CD8-positive, alpha-beta memory T cell (primary cell): ENCODE results near the gene MTERF2. TPM values are rescaled to one million over a fixed set of nuclear protein-coding genes. Genes with fewer than 3 reads are reported as not detected.
A peak's percentile ranks its signal among the peaks of the same experiment; 100 is the strongest.

Experiments
- CTCF ChIA-PET: fragments of 350-600 bp; sonication (Branson Sonifier 250); formaldehyde crosslinking; loops from one replicate; lab custom pipeline; 2021; ENCODE audit warnings: antibody characterized with exemption; lab: Charles Lee
- POLR2A ChIA-PET: fragments of 350-600 bp; sonication (Branson Sonifier 250); formaldehyde crosslinking; loops from one replicate; lab custom pipeline; 2021; ENCODE audit warnings: antibody characterized with exemption; lab: Charles Lee
- DNase-seq, 5 donors: peaks; one replicate each; pipeline versions ENCODE4 v3.0.0 to v3.0.0-alpha.2; 2020 to 2022; ENCODE audit warnings: mixed read lengths in 1 of 5
- H3K27ac ChIP-seq: one replicate; pipeline ENCODE4 v1.7.0; 2013; ENCODE audit warnings: low read depth, mild to moderate bottlenecking, low read length, moderate library complexity
- H3K27me3 ChIP-seq: 2 replicates; pipeline ENCODE4 v1.7.0; 2013; ENCODE audit warnings: low read length, mild to moderate bottlenecking; ENCODE audit not compliant: insufficient read depth, poor library complexity, severe bottlenecking
- H3K36me3 ChIP-seq: 2 replicates; pipeline ENCODE4 v1.7.0; 2013; ENCODE audit warnings: mild to moderate bottlenecking, low read length, moderate library complexity; ENCODE audit not compliant: insufficient read depth
- H3K4me1 ChIP-seq: 2 replicates; pipeline ENCODE4 v1.7.0; 2013; ENCODE audit warnings: mild to moderate bottlenecking, low read length, moderate library complexity; ENCODE audit not compliant: insufficient read depth
- H3K4me3 ChIP-seq: 2 replicates; pipeline ENCODE4 v1.7.0; 2013; ENCODE audit warnings: mild to moderate bottlenecking, low read length
- H3K9me3 ChIP-seq: 2 replicates; pipeline ENCODE4 v1.7.0; 2013; ENCODE audit warnings: mild to moderate bottlenecking, low read length
- H3K27ac Mint-ChIP-seq, 8 donors: one replicate each; pipeline ENCODE4 v1.8.0; 2020 to 2021; ENCODE audit warnings: mixed read lengths in 8 of 8, mild to moderate bottlenecking in 6 of 8, inconsistent platforms in 3 of 8, moderate library complexity in 3 of 8
- H3K27me3 Mint-ChIP-seq, 2 donors: one replicate each; pipeline ENCODE4 v1.8.0; 2020 to 2021; ENCODE audit warnings: mixed read lengths in 2 of 2, mild to moderate bottlenecking in 1 of 2, moderate library complexity in 1 of 2
- H3K36me3 Mint-ChIP-seq, 3 donors: one replicate each; pipeline ENCODE4 v1.8.0; 2020 to 2021; ENCODE audit warnings: mixed read lengths in 3 of 3, inconsistent platforms in 1 of 3, mild to moderate bottlenecking in 1 of 3
- H3K4me1 Mint-ChIP-seq, 3 donors: one replicate each; pipeline ENCODE4 v1.8.0; 2020 to 2021; ENCODE audit warnings: mixed read lengths in 3 of 3, inconsistent platforms in 1 of 3, mild to moderate bottlenecking in 1 of 3
- H3K4me3 Mint-ChIP-seq, 7 donors: one replicate each; pipeline ENCODE4 v1.8.0; 2020 to 2021; ENCODE audit warnings: mixed read lengths in 7 of 7, mild to moderate bottlenecking in 6 of 7, moderate library complexity in 4 of 7, inconsistent platforms in 2 of 7
- H3K9me3 Mint-ChIP-seq, 5 donors: one replicate each; pipeline ENCODE4 v1.8.0; 2020 to 2022; ENCODE audit warnings: mixed read lengths in 5 of 5, mild to moderate bottlenecking in 3 of 5, moderate library complexity in 2 of 5, inconsistent platforms in 1 of 5
- polyA plus RNA-seq: library from polyadenylated mRNA; unstranded; fragments of 300-500 nt; fragmentation: Illumina TruSeq; gene quantifications from one replicate; pipeline ENCODE4 v1.2.3, GENCODE V29; 2021
- total RNA-seq, 2 experiments: library from RNA; stranded (reverse); gene quantifications; one replicate each; pipeline ENCODE4 v1.2.3, GENCODE V29; 2021

Gene MTERF2
- total and polyA plus RNA-seq, 3 experiments from 2014 or later = 4.6 to 6.4 (median 4.9) TPM

- Mint-ChIP-seq H3K4me3 (no peak overlapping the region), H3K4me1 (peaks cover 2 to 13% (median 11%) of the 10 kb centered on the region in 3 donors), H3K9me3 (no peaks in the 10 kb centered on the region), H3K27ac (peak overlapping the region in 1 of 8 donors; percentile 36), H3K36me3 (peaks cover 0 to 33% (median 7%) of the 10 kb centered on the region in 3 donors), H3K27me3 (no peaks in the 10 kb centered on the region)
- no peaks in the 10 kb centered on the region for H3K27me3 ChIP-seq
- no peaks in the 10 kb centered on the region for H3K4me1 ChIP-seq
- H3K9me3 ChIP-seq = no peaks in the 10 kb centered on the region
- no peak overlapping the region for H3K27ac ChIP-seq
- no peaks in the 10 kb centered on the region for H3K36me3 ChIP-seq
- H3K4me3 ChIP-seq = no peak overlapping the region
- ChIA-PET POLR2A (interaction anchor here (0.6 to 0.7 kb wide), 2 partner anchors 18 to 33 kb away, joined by 3 to 10 read pairs; no protein-coding TSS in a partner anchor), CTCF (no interaction called here)
- DNase-seq = no peak
These were observed 10.3 kb downstream of the MTERF2 start for GRCh38 chr12:106976668-106977067.

DNA sequence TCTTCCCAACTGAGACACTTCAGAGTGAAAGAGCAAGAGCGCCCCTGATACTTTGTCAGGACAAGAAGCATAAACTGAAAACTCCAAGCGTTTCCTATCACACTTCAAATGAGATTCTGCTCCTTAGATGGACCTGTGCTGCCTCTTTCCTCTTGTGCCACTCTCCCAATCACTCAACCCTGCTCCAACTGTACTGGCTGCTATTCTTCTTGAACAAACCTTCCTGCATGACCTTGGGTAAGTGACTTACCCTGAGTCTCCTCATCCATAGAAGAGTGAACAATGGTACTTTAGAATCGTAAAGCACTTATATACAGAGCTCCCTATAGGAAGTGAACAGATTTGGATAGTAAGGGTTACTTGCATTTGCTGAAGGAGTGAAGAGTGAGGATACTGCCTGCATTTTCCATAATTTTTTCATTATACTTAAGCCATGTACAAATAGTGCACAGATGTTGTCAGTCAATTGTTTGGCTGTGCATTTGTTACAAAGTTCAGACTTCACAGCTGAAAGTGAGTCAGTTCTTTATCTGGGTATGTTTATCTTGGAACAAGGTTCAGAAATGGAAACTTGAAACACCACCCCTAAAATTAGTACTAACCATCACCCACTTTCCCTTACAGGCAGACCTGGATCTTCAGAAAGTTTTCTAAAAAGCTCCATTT, 10.8 kb downstream of the MTERF2 start:
- Mint-ChIP-seq H3K27me3 (no peaks in the 10 kb centered on the region), H3K9me3 (no peaks in the 10 kb centered on the region), H3K36me3 (peaks cover 2 to 39% (median 10%) of the 10 kb centered on the region in 3 donors), H3K4me3 (no peak overlapping the region), H3K27ac (peak overlapping the region in 5 of 8 donors; percentile 4 to 38 (median 18)), H3K4me1 (peaks cover 3 to 14% (median 13%) of the 10 kb centered on the region in 3 donors)
- no peak overlapping the region for H3K4me3 ChIP-seq
- no peaks in the 10 kb centered on the region for H3K4me1 ChIP-seq
- CTCF ChIA-PET = interaction anchor here (1.3 kb wide), 1 partner anchor 117 kb away, joined by 3 read pairs; the partner anchor contains the start of gene CRY1
- POLR2A ChIA-PET = interaction anchor here (0.6 kb wide), 1 partner anchor 18 kb away, joined by 3 read pairs; no protein-coding TSS in a partner anchor
- H3K36me3 ChIP-seq = peaks cover 3% of the 10 kb centered on the region
- H3K27ac ChIP-seq = no peak overlapping the region
- no peak for DNase-seq
- no peaks in the 10 kb centered on the region for H3K27me3 ChIP-seq
- no peaks in the 10 kb centered on the region for H3K9me3 ChIP-seq

- Mint-ChIP-seq H3K27ac (peak overlapping the region in 4 of 8 donors; percentile 36 to 63 (median 42)), H3K4me3 (no peak overlapping the region), H3K9me3 (no peaks in the 10 kb centered on the region), H3K27me3 (no peaks in the 10 kb centered on the region), H3K36me3 (peaks cover 4 to 45% (median 13%) of the 10 kb centered on the region in 3 donors), H3K4me1 (peaks cover 6 to 20% (median 16%) of the 10 kb centered on the region in 3 donors)
- CTCF ChIA-PET = interaction anchor here (1.3 kb wide), 1 partner anchor 118 kb away, joined by 3 read pairs; the partner anchor contains the start of gene CRY1
- Histone ChIP-seq H3K9me3 (no peaks in the 10 kb centered on the region), H3K27ac (no peak overlapping the region), H3K4me1 (no peaks in the 10 kb centered on the region), H3K4me3 (no peak overlapping the region), H3K36me3 (peaks cover 7% of the 10 kb centered on the region), H3K27me3 (no peaks in the 10 kb centered on the region)
- POLR2A ChIA-PET = no interaction called here
- no peak for DNase-seq
These were observed 11.8 kb downstream of the MTERF2 start for GRCh38 chr12:106975098-106975497.

DNA sequence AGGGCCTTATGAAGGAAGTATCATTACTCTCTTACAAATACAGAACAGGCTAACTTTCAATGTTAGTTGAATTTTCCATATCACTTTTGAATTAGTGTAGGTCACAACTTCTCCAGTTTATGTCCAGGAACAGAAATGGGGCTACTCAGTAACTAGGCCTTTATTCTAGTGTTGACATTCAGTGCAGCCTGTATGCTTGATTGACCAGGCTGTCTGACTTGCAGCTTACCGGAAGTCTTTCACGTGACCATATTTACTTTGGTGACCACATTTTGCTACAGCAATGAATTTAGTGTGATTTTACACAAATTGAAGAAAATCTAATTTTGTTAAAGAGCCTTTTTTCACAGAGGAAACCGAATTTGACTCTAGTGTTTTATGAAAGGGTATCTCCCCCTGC, 12.4 kb downstream of the MTERF2 start:
- Mint-ChIP-seq H3K4me3 (no peak overlapping the region), H3K27me3 (no peaks in the 10 kb centered on the region), H3K4me1 (peaks cover 6 to 20% (median 16%) of the 10 kb centered on the region in 3 donors), H3K27ac (peak overlapping the region in 4 of 8 donors; percentile 24 to 68 (median 46)), H3K9me3 (no peaks in the 10 kb centered on the region), H3K36me3 (peaks cover 4 to 49% (median 11%) of the 10 kb centered on the region in 3 donors)
- Histone ChIP-seq H3K9me3 (no peaks in the 10 kb centered on the region), H3K27me3 (no peaks in the 10 kb centered on the region), H3K27ac (no peak overlapping the region), H3K4me1 (no peaks in the 10 kb centered on the region), H3K4me3 (no peak overlapping the region), H3K36me3 (peaks cover 7% of the 10 kb centered on the region)
- CTCF ChIA-PET = no interaction called here
- no peak for DNase-seq
- POLR2A ChIA-PET = no interaction called here

GRCh38 chr12:106973545-106973944, 13.4 kb downstream of the MTERF2 start:
- POLR2A ChIA-PET = no interaction called here
- no peak overlapping the region for H3K27ac ChIP-seq

GRCh38 chr12:106971065-106971464, 15.9 kb downstream of the MTERF2 start:
- H3K4me1 Mint-ChIP-seq = peaks cover 6 to 24% (median 17%) of the 10 kb centered on the region in 3 donors
- ChIA-PET POLR2A (no interaction called here), CTCF (no interaction called here)

More at GRCh38 chr12:106973545-106973944, 13.4 kb downstream of the MTERF2 start:
- CTCF ChIA-PET = no interaction called here
- no peaks in the 10 kb centered on the region for H3K9me3 ChIP-seq
- H3K36me3 ChIP-seq = peaks cover 7% of the 10 kb centered on the region
- no peaks in the 10 kb centered on the region for H3K4me1 ChIP-seq
- peaks cover 4 to 51% (median 11%) of the 10 kb centered on the region in 3 donors for H3K36me3 Mint-ChIP-seq
- no peak for DNase-seq
- H3K27ac Mint-ChIP-seq = peak overlapping the region in 2 of 8 donors; percentile 15 to 17
- no peak overlapping the region for H3K4me3 Mint-ChIP-seq
- no peak overlapping the region for H3K4me3 ChIP-seq
- no peaks in the 10 kb centered on the region for H3K27me3 Mint-ChIP-seq
- peaks cover 6 to 20% (median 16%) of the 10 kb centered on the region in 3 donors for H3K4me1 Mint-ChIP-seq
- H3K9me3 Mint-ChIP-seq = no peaks in the 10 kb centered on the region
- H3K27me3 ChIP-seq = no peaks in the 10 kb centered on the region

GRCh38 chr12:106964526-106964925, 22.4 kb downstream of the MTERF2 start:
- Histone ChIP-seq H3K36me3 (peaks cover 13% of the 10 kb centered on the region), H3K4me1 (no peaks in the 10 kb centered on the region), H3K4me3 (no peak overlapping the region), H3K27me3 (no peaks in the 10 kb centered on the region), H3K27ac (no peak overlapping the region), H3K9me3 (no peaks in the 10 kb centered on the region)
- no peaks in the 10 kb centered on the region for H3K27me3 Mint-ChIP-seq
- POLR2A ChIA-PET = no interaction called here
- H3K4me1 Mint-ChIP-seq = peaks cover 13 to 39% (median 38%) of the 10 kb centered on the region in 3 donors
- H3K27ac Mint-ChIP-seq = peak overlapping the region in 2 of 8 donors; percentile 15 to 35
- H3K9me3 Mint-ChIP-seq = no peaks in the 10 kb centered on the region
- no peak for DNase-seq
- H3K4me3 Mint-ChIP-seq = no peak overlapping the region
- peaks cover 0 to 62% (median 3%) of the 10 kb centered on the region in 3 donors for H3K36me3 Mint-ChIP-seq
- CTCF ChIA-PET = no interaction called here

More at GRCh38 chr12:106971065-106971464, 15.9 kb downstream of the MTERF2 start:
- Histone ChIP-seq H3K27ac (no peak overlapping the region), H3K4me1 (no peaks in the 10 kb centered on the region), H3K36me3 (peaks cover 14% of the 10 kb centered on the region), H3K4me3 (no peak overlapping the region), H3K27me3 (no peaks in the 10 kb centered on the region), H3K9me3 (no peaks in the 10 kb centered on the region)
- Mint-ChIP-seq H3K36me3 (peaks cover 4 to 65% (median 14%) of the 10 kb centered on the region in 3 donors), H3K27ac (peak overlapping the region in 1 of 8 donors; percentile 30), H3K9me3 (no peaks in the 10 kb centered on the region), H3K4me3 (no peak overlapping the region), H3K27me3 (no peaks in the 10 kb centered on the region)
- no peak for DNase-seq

- Mint-ChIP-seq H3K27ac (no peak overlapping the region), H3K4me3 (no peak overlapping the region), H3K27me3 (no peaks in the 10 kb centered on the region), H3K4me1 (peaks cover 24 to 55% (median 55%) of the 10 kb centered on the region in 3 donors), H3K36me3 (peaks cover 0 to 48% (median 3%) of the 10 kb centered on the region in 3 donors), H3K9me3 (no peaks in the 10 kb centered on the region)
- Histone ChIP-seq H3K27me3 (no peaks in the 10 kb centered on the region), H3K4me3 (no peak overlapping the region), H3K4me1 (peaks cover 16% of the 10 kb centered on the region), H3K36me3 (peaks cover 6% of the 10 kb centered on the region), H3K9me3 (no peaks in the 10 kb centered on the region), H3K27ac (no peak overlapping the region)
- CTCF ChIA-PET = interaction anchor here (1.2 kb wide), 1 partner anchor 10 kb away, joined by 3 read pairs; no protein-coding TSS in a partner anchor
- POLR2A ChIA-PET = no interaction called here
- DNase-seq = no peak
These were observed 24.7 kb downstream of the MTERF2 start for GRCh38 chr12:106962286-106962685.
